ENCODE data around the gene PTMS. TPM values are rescaled to one million over a fixed set of nuclear protein-coding genes. Genes with fewer than 3 reads are reported as not detected.

PTMS gene
- total and polyA plus RNA-seq, 2 of the 13 experiments (the other 11 are each of a cell fraction or from before 2014, with no cell fraction given), result 40.5 to 82.4 TPM

- TF ChIP-seq HDAC2 (CRISPR knock-in tag; IDR thresholded peaks at IDR 0.05) (peak; percentile 44; the same call in 1 of the 2 replicates), ZNF577 (CRISPR knock-in tag; IDR thresholded peaks at IDR 0.05; ENCODE audit: borderline replicate concordance, low read depth) (no peak), PLRG1 (conservative IDR thresholded peaks at IDR 0.05) (no peak), NFE2L2 (IDR thresholded peaks at IDR 0.05; ENCODE audit: low read length) (no peak), HOXA3 (CRISPR knock-in tag; IDR thresholded peaks at IDR 0.05) (peak; percentile 66; the same call in 1 of the 2 replicates), ELF1 (CRISPR knock-in tag; IDR thresholded peaks at IDR 0.05) (no peak), LCORL (IDR thresholded peaks at IDR 0.05) (no peak), LCORL (CRISPR knock-in tag; IDR thresholded peaks at IDR 0.05) (peak; percentile 91), FOSL2 (CRISPR knock-in tag; IDR thresholded peaks at IDR 0.05) (peak; percentile 6; the same call in 1 of the 2 replicates), TP53 (CRISPR knock-in tag; conservative IDR thresholded peaks at IDR 0.05) (no peak), KMT2A (CRISPR knock-in tag; IDR thresholded peaks at IDR 0.05) (no peak), DR1 (CRISPR knock-in tag; IDR thresholded peaks at IDR 0.05) (no peak; the same call in 1 of the 2 replicates), PPARG (CRISPR knock-in tag; conservative IDR thresholded peaks at IDR 0.05) (no peak), ZNF431 (CRISPR knock-in tag; IDR thresholded peaks at IDR 0.05; ENCODE audit: borderline replicate concordance, low read depth) (0 out of 2 replicates have a peak, but pooled peaks have one; percentile 12), MTERF4 (CRISPR knock-in tag; IDR thresholded peaks at IDR 0.05) (0 out of 2 replicates have a peak, but pooled peaks have one; percentile 30), ZZZ3 (CRISPR knock-in tag; IDR thresholded peaks at IDR 0.05; ENCODE audit: borderline replicate concordance) (no peak), EHMT2 (IDR thresholded peaks at IDR 0.05; ENCODE audit: borderline replicate concordance, low read depth, low read length) (no peak), ZNF558 (CRISPR knock-in tag; IDR thresholded peaks at IDR 0.05; ENCODE audit: borderline replicate concordance) (no peak), SMAD9 (CRISPR knock-in tag; IDR thresholded peaks at IDR 0.05) (no peak), DNMT3B (CRISPR knock-in tag; conservative IDR thresholded peaks at IDR 0.05) (0 out of 2 replicates have a peak, but pooled peaks have one; percentile 57), SOX13 (IDR thresholded peaks at IDR 0.05) (0 out of 2 replicates have a peak, but pooled peaks have one; percentile 34), SOX13 (CRISPR knock-in tag; conservative IDR thresholded peaks at IDR 0.05 in 1 of 2, IDR thresholded peaks at IDR 0.05 in 1 of 2) (0 out of 4 replicates have a peak, but pooled peaks of 1 of the 2 experiments have one; percentile 23), ZNF773 (CRISPR knock-in tag; IDR thresholded peaks at IDR 0.05; ENCODE audit: borderline replicate concordance) (no peak), ZBTB7A (CRISPR knock-in tag; IDR thresholded peaks at IDR 0.05) (0 out of 2 replicates have a peak, but pooled peaks have one; percentile 28), KDM3A (CRISPR knock-in tag; IDR thresholded peaks at IDR 0.05; ENCODE audit: low read depth) (no peak), RFXANK (CRISPR knock-in tag; IDR thresholded peaks at IDR 0.05) (no peak), ZNF792 (CRISPR knock-in tag; IDR thresholded peaks at IDR 0.05) (no peak), ZNF276 (CRISPR knock-in tag; IDR thresholded peaks at IDR 0.05; ENCODE audit: low read depth) (no peak), NBN (conservative IDR thresholded peaks at IDR 0.05) (no peak), ZNF17 (CRISPR knock-in tag; IDR thresholded peaks at IDR 0.05) (no peak), HNRNPLL (IDR thresholded peaks at IDR 0.05; ENCODE audit: low read depth, low read length, poor library complexity, severe bottlenecking) (no peak)
Measured at GRCh38 chr12:6767353-6768319, 1.5 kb downstream of the PTMS start (continued).

Measured in HepG2 (cell line).